Measurements from ENCODE around the gene AGRN.
"Not testable (repeated sequence)": the region's sequence is repeated elsewhere in the genome, so short reads cannot be mapped to it uniquely, and the experiment has no call there.

The AGRN gene

DNA sequence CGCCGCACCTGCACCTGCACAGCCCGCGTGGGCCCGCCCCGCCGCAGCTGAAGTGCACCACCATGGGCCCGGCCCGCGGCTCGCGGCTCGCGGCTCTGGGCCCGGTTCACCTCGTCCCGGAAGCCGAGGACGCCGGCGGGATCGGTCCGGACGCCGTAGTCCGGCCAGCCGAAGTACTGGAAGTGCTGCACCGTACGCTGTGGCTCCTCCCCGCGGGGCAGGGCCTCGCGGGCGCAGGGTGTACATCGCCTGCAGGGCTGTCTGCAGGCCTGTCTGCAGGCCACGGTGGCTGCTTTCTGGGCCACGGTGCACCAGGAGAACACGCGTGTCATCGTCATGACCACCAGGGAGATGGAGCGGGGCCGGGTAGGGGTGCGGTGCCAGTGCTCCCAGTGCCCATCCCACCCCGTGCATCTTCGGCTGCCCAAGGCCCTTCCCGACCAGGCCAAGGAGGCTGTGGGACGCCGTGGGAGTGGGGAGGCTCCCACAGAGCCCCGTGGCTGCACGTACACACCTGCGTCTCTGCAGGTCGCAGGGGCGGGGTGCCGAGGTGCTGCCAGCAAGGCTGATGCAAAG lies 47.5 kb downstream of the AGRN start:
- DNase-seq (ENCODE audit: low read depth), result no peak

DNA sequence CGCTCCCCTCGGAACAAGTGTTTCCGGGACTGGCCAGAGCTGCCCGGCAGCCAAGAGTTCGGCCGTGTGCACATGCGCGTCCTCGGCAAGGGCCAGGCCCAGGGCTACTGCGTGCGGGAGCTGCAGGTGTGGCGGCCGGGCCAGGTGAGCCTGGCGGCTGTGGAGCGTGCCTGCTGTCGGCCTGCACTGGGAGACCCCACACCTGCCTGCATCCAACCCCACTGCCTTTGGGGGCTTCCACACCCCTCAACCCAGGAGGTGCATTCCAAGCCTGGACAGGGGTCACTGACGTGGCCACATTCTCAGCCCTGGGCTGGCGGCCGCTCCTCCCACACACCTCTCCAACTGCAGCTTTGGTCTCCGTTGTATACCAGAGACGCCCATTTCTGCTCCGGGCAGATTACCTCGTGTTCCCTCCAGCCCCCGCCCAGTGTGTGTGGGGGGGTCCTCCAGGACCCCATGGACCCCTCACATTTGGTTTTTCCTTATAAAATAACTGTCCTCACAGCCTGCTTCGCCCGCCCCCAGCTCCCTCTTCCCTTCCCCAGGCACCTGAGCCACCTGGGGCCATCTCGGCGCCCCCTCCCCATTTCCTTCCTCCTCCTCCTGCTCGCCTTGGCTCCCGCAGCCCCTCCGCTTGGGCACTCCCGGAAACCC lies 48.1 kb downstream of the AGRN start:
- DNase-seq (ENCODE audit: low read depth), result no peak

DNA sequence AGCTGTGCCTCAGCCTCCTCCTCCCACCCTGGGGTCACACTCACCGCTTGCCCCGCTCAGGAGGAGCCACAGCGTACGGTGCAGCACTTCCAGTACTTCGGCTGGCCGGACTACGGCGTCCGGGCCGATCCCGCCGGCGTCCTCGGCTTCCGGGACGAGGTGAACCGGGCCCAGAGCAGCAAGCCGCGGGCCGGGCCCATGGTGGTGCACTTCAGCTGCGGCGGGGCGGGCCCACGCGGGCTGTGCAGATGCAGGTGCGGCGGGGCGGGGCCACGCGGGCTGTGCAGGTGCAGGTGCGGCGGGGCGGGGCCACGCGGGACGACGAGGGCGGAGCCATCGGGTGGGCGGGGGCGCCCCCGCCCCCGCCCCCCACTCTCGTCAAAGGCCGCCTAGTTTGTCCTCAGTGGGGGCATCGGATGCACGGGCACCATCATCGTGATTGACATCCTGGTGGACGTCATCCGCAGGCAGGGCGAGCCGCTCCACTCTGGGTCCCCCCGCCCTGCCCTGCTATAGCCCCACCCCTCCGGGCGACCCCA lies 48.7 kb downstream of the AGRN start:
- DNase-seq (ENCODE audit: low read depth), result peak; percentile 55

- DNase-seq (ENCODE audit: low read depth), result peak; percentile 75
Observed at GRCh38 chr1:1069056-1069710, 49.3 kb downstream of the AGRN start.

DNA sequence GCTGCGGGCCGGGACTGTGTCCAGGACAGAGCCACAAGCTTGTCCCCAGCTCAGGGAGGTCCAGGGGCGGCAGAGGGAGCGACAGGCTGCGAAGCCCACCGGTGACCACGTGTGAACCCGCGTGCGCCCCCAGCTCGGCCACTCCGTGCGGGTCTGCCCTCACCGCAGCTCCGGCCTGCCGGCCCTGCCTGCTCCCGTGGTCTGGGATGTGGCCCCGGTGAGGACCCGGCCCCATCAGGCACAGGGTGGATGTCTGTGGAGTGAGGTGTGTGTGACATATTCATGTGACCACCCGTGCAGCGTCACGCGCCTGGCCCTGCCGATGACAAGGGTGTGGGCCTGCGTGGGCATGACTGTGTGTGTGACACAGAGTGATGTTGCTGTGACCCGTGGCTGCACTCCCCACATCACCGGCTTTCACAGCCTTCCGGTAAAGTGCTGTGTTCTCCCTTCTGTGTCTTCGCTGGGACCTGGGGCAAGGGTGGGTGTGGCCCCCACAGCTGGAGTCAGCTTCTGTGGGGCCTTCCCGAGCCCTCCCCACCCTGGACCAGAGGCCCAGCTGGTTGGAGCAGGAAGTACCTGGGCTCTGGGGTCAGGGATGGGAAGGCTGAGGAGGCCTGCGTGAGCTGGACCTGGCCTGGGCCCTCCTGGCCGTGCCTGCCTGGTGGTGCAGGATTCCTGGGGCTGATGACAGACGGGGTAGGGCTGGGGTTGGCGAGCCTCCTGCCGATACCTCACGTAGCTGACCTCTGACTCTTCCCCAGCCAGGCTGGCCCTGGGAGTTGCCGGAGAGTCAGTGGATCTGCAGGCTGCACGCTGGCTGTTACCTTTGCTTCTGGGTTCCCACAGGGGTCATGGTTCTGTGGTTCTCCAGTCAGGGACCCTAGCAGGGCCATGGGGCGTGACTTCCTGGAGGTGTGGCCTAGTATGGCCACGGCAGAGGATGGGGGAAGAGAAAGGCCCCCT lies 50.1 kb downstream of the AGRN start:
- no peak for DNase-seq (ENCODE audit: low read depth)

GRCh38 chr1:1071486-1072298 lies 51.8 kb downstream of the AGRN start:
- DNase-seq (ENCODE audit: low read depth), result no peak

DNA sequence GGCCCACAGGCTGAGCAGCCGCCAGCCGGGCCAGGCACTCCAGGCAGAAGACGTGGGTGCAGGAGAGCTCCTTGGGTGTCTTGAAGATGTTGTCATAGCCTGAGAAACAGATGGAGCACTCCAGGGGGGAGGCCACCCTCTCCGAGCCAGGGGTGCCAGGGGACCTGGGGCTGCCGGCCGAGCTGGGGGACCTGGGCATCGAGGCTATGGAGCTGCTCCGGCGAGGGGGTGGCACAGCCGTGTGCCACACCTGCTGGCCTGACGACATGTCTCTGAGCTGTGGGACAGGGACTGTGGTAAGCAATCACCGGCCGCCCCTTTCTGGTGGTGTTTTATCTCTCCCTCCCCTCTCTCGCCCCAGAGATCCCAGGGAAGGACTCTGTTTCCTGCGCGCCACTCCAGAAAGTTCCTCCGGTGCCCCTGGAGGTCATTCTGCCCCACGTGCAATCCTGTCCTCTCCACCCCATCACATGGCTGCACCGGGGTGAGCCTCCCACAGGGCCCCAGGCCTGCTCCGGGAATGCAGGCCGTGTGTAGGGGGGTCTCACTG lies 52.5 kb downstream of the AGRN start:
- no peak for DNase-seq (ENCODE audit: low read depth)

- no peak for DNase-seq (ENCODE audit: low read depth)
Observed at GRCh38 chr1:1072849-1073742, 53.2 kb downstream of the AGRN start.

- no peak for DNase-seq (ENCODE audit: low read depth)
Observed at GRCh38 chr1:1073743-1074587, 54.0 kb downstream of the AGRN start, which contains the start of gene RNF223. Gene RNF223, minus strand, starts transcription at chr1:1074306. Its CDS starts 1,740 bp downstream, at chr1:1072566.

DNA sequence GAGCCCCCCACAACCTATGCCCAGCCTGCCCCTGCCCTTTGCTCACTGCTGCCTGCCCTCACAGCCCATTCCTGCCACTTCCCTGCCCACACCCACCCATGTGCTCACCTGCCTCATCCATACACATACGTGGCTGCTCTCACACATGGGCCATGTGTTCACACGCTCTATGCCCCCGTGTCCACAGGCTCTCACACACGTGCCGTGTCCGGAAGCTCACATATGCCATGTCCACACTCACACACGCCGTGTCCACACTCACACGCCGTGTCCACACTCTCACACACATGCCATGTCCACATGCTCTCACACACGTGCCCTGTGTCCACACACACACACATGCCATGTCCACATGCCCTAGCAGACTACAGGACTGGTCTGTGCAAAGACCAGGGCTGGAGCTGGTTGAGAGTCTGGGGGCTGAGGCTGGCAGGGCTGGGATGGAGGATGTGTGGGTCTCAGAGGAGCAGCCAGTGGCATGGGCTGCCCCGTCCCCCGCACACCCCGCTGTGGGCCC lies 54.8 kb downstream of the AGRN start:
- no peak for DNase-seq (ENCODE audit: low read depth)

GRCh38 chr1:1075148-1075935 lies 55.4 kb downstream of the AGRN start:
- no peak for DNase-seq (ENCODE audit: low read depth)

DNA sequence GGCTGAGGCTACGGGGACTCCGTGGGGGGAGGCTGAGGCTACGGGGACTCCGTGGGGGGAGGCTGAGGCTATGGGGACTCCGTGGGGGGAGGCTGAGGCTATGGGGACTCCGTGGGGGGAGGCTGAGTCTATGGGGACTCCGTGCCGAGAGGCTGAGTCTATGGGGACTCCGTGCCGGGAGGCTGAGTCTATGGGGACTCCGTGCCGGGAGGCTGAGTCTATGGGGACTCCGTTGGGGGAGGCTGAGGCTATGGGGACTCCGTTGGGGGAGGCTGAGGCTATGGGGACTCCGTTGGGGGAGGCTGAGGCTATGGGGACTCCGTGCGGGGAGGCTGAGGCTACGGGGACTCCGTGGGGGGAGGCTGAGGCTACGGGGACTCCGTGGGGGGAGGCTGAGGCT lies 57.5 kb downstream of the AGRN start:
- DNase-seq (ENCODE audit: low read depth), result not testable (repeated sequence)

DNA sequence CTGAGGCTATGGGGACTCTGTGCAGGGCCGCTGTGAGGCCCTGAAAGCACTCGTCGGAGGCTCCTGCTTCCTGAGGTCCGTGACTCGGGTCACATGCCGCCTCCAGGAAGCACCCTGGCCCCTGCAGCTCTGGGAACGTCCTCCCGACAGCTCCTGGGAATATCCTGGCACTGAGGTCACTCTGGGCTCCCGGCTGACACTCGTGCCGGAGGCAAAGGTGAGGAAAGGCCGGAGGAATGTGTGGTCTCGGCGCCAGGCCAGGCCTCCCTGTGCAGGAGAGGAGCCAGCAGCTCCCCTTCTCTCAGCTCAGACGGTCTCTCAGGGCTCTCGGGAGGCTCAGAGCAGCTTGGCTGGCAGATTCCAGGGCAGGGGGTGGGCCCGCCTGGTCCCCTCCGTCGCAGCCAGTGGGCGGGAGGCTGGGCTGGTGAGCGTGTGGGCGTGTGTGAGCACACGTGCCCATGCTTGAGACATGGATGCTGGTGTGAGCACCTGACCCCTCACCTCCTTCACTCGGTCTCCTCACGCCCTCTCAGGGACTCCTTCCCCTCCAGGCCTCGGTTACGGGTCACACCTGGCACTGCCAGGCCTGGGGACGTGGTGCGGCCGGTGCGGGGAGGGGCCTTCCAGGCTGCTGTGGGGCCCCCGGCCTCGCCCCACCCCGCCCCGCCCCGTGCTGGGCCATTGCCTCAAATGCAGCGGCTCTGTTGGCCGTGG lies 59.6 kb downstream of the AGRN start:
- DNase-seq (ENCODE audit: low read depth), result no peak

DNA sequence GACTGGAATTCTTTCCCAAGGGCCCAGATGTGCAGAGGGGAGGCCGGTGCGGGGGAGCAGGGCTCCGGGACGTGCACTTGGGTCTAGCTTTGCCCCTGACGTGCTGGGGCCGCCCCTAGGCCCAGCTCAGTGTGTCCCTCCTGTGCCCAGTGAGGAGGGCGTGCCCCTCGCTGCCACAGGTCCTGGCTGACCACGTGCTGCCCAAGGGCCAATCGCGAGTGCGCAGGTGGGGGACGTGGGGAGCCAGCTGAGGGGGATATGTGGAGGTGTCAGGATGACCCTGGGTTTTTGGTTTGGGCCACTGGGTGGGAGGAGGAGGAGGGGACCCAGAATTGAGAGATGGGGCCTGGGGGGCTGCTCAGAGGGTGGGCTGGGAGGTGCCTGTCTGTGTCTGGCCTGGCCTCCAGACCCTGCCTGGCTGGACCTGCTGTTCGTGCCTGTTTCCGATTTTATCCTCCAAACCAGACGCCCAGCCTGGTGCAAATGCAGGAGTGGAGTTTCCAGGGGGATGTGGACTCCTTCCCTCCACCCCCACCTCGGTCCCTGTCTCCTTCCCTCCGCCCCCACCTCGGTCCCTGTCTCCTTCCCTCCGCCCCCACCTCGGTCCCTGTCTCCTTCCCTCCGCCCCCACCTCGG lies 60.3 kb downstream of the AGRN start:
- DNase-seq (ENCODE audit: low read depth), result no peak

DNA sequence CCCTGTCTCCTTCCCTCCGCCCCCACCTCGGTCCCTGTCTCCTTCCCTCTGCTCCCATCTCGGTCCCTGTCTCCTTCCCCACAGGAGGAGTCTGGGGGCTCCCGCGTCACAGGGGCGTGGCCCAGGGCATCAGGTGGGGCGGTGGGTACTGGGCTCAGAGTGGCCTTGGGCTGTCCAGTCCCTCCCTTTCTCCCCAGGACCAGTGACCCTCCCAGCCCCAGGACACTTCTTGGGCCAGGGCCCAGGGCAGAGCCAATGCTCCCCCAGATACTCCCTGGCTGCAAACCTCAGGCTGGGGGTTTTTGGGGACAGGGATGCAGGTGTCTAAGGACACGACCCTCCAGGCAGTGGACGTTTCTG lies 61.0 kb downstream of the AGRN start:
- no peak for DNase-seq (ENCODE audit: low read depth)

- DNase-seq (ENCODE audit: low read depth), result no peak
Observed at GRCh38 chr1:1081311-1082238, 61.7 kb downstream of the AGRN start.

Data from T-helper 22 cell (primary cell).